Measurements from ENCODE around the gene ABCB8. TPM values are rescaled to one million over a fixed set of nuclear protein-coding genes. Genes with fewer than 3 reads are reported as not detected.

ABCB8 gene
- total and polyA plus RNA-seq, 2 of the 8 experiments (the other 6 are each of a cell fraction or from before 2014, with no cell fraction given), result 17.7 to 27.0 TPM

DNA sequence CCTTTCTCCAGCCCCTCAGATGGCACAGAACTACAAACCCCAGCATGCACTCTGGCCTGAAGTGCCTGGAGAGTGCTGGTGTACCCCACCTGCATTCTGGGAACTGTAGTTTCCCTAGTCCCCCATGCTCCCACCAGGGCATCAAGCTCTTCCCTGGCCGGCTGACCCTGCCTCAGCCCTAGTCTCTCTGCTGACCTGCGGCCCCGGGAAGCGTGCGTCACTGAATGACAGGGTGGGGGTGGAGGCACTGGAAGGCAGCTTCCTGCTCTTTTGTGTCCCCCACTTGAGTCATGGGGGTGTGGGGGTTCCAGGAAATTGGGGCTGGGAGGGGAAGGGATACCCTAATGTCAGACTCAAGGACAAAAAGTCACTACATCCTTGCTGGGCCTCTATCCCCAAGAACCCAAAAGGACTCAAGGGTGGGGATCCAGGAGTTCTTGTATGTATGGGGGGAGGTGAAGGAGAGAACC is 35.4 kb upstream of the ABCB8 start (continued):
- TF ChIP-seq CHD7 (IDR thresholded peaks at IDR 0.05; ENCODE audit: insufficient replicate concordance, low read length) (no peak), CTBP2 (IDR thresholded peaks at IDR 0.05; ENCODE audit: borderline replicate concordance, insufficient read depth, insufficient read length, low read length) (no peak), SP1 (IDR thresholded peaks at IDR 0.05; ENCODE audit: low read depth, low read length) (0 out of 2 replicates have a peak, but pooled peaks have one; percentile 18), SAP30 (IDR thresholded peaks at IDR 0.05; ENCODE audit: insufficient read depth, insufficient replicate concordance, low read length) (no peak), RNF2 (IDR thresholded peaks at IDR 0.05; ENCODE audit: borderline replicate concordance, low read depth, low read length, missing control alignments, poor library complexity, severe bottlenecking) (no peak), SIX5 (IDR thresholded peaks at IDR 0.05; ENCODE audit: low read depth, low read length) (peak; percentile 99), JUN (IDR thresholded peaks at IDR 0.05; ENCODE audit: low read depth, low read length) (no peak), GTF2F1 (IDR thresholded peaks at IDR 0.05; ENCODE audit: borderline replicate concordance, low read depth, low read length) (no peak), ASH2L (IDR thresholded peaks at IDR 0.05; ENCODE audit: low read length) (no peak), NRF1 (IDR thresholded peaks at IDR 0.05; ENCODE audit: low read depth, low read length) (no peak), YY1 (IDR thresholded peaks at IDR 0.05; ENCODE audit: low read depth, low read length) (peak; percentile 72)
